ENCODE results near the gene ASAP2. TPM values are rescaled to one million over a fixed set of nuclear protein-coding genes. Genes with fewer than 3 reads are reported as not detected.

Gene ASAP2
- total RNA-seq, 1 experiment from 2014 or later = 14.3 TPM

DNA sequence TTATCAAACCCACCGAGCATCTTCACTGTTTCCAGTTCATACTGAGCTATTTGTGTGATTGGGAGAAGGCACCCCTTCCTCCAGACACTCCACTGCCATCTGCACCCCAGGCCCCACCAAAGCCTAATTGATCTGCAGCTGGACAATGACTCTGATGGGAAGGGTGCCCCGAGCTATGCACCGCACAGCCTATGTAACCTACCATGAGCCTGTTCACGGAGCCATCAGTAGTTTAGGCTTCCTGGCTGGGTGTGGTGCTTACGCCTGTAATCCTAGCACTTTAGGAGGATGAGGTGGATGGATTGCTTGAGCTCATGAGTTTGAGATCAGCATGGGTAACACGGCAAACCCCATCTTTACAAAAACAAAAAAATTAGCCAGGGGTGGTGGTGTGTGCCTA is 17.8 kb upstream of the ASAP2 start (continued):
- TF ChIP-seq, protein P1, sequence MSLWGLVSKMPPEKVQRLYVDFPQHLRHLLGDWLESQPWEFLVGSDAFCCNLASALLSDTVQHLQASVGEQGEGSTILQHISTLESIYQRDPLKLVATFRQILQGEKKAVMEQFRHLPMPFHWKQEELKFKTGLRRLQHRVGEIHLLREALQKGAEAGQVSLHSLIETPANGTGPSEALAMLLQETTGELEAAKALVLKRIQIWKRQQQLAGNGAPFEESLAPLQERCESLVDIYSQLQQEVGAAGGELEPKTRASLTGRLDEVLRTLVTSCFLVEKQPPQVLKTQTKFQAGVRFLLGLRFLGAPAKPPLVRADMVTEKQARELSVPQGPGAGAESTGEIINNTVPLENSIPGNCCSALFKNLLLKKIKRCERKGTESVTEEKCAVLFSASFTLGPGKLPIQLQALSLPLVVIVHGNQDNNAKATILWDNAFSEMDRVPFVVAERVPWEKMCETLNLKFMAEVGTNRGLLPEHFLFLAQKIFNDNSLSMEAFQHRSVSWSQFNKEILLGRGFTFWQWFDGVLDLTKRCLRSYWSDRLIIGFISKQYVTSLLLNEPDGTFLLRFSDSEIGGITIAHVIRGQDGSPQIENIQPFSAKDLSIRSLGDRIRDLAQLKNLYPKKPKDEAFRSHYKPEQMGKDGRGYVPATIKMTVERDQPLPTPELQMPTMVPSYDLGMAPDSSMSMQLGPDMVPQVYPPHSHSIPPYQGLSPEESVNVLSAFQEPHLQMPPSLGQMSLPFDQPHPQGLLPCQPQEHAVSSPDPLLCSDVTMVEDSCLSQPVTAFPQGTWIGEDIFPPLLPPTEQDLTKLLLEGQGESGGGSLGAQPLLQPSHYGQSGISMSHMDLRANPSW (CRISPR knock-in tag; conservative IDR thresholded peaks at IDR 0.05; ENCODE audit: low read depth) = no peak
- no peak for TF ChIP-seq TCF7 (CRISPR knock-in tag; IDR thresholded peaks at IDR 0.05; ENCODE audit: low read depth)
- TF ChIP-seq ZNF416 (CRISPR knock-in tag; IDR thresholded peaks at IDR 0.05) = no peak
- TF ChIP-seq ATF2 (CRISPR knock-in tag; IDR thresholded peaks at IDR 0.05; ENCODE audit: borderline replicate concordance, low read depth) = no peak
- TF ChIP-seq ZNF121 (CRISPR knock-in tag; IDR thresholded peaks at IDR 0.05) = no peak
- TF ChIP-seq ZNF138 (CRISPR knock-in tag; conservative IDR thresholded peaks at IDR 0.05) = no peak
- TF ChIP-seq, protein P2, sequence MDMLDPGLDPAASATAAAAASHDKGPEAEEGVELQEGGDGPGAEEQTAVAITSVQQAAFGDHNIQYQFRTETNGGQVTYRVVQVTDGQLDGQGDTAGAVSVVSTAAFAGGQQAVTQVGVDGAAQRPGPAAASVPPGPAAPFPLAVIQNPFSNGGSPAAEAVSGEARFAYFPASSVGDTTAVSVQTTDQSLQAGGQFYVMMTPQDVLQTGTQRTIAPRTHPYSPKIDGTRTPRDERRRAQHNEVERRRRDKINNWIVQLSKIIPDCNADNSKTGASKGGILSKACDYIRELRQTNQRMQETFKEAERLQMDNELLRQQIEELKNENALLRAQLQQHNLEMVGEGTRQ (CRISPR knock-in tag; IDR thresholded peaks at IDR 0.05) = no peak
- no peak for TF ChIP-seq NR3C1 (CRISPR knock-in tag; conservative IDR thresholded peaks at IDR 0.05; ENCODE audit: low read depth)
- no peak for TF ChIP-seq E2F1 (CRISPR knock-in tag; IDR thresholded peaks at IDR 0.05)
- TF ChIP-seq ATF1 (CRISPR knock-in tag; IDR thresholded peaks at IDR 0.05) = no peak
- TF ChIP-seq JAZF1 (CRISPR knock-in tag; IDR thresholded peaks at IDR 0.05) = no peak
- no peak for TF ChIP-seq NFATC4 (CRISPR knock-in tag; IDR thresholded peaks at IDR 0.05)

DNA sequence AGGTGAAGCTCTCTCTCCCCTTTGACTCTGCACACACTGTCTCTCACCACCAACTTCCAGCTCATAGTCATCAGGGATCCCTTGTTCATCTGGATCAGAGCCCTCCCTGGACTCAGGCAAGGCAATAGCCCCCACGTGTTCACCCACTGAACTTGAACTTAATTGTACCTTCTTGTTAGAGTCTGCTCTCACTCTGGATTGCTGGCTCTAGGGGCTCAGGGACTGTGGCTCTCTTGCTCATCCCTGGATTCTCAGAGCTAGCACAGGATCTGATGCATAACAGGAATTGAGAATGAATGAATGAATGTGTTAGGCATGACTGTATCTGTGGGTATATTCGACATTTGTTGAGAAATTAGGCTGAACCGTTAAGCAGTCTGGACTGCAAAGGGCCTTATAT is 16.7 kb upstream of the ASAP2 start:
- DNase-seq (ENCODE audit: low spot score) = no peak
- H3K27me3 Mint-ChIP-seq (ENCODE audit: low read depth) = no peaks in the 10 kb centered on the region; the same call in 1 of the 2 replicates
- no peaks in the 10 kb centered on the region for H3K9me3 Mint-ChIP-seq
- POLR2A ChIA-PET = no interaction called here
- no peak overlapping the region for H3K27ac Mint-ChIP-seq
- ATAC-seq = no peak
- no peaks in the 10 kb centered on the region for H3K36me3 Mint-ChIP-seq
- CTCF ChIA-PET = no interaction called here
- H3K4me1 Mint-ChIP-seq = peaks cover 3% of the 10 kb centered on the region; the same call in 1 of the 2 replicates
- no peak overlapping the region for H3K4me3 Mint-ChIP-seq
- TF ChIP-seq ZNF317 (CRISPR knock-in tag; IDR thresholded peaks at IDR 0.05; ENCODE audit: borderline replicate concordance, low read depth) = no peak
- no peak for TF ChIP-seq HMGXB4 (CRISPR knock-in tag; IDR thresholded peaks at IDR 0.05)
- TF ChIP-seq, protein P3, sequence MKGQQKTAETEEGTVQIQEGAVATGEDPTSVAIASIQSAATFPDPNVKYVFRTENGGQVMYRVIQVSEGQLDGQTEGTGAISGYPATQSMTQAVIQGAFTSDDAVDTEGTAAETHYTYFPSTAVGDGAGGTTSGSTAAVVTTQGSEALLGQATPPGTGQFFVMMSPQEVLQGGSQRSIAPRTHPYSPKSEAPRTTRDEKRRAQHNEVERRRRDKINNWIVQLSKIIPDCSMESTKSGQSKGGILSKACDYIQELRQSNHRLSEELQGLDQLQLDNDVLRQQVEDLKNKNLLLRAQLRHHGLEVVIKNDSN (CRISPR knock-in tag; IDR thresholded peaks at IDR 0.05) = no peak
- TF ChIP-seq CTCF (IDR thresholded peaks at IDR 0.05) = no peak
- TF ChIP-seq GRHL2 (CRISPR knock-in tag; IDR thresholded peaks at IDR 0.05; ENCODE audit: insufficient replicate concordance, severe bottlenecking) = no peak
- TF ChIP-seq GABPB1 (CRISPR knock-in tag; IDR thresholded peaks at IDR 0.05) = no peak
- no peak for TF ChIP-seq ERG (CRISPR knock-in tag; IDR thresholded peaks at IDR 0.05)
- TF ChIP-seq ZNF138 (CRISPR knock-in tag; conservative IDR thresholded peaks at IDR 0.05) = no peak
- no peak for TF ChIP-seq ESRRA (CRISPR knock-in tag; IDR thresholded peaks at IDR 0.05; ENCODE audit: borderline replicate concordance)
- TF ChIP-seq, protein P4, sequence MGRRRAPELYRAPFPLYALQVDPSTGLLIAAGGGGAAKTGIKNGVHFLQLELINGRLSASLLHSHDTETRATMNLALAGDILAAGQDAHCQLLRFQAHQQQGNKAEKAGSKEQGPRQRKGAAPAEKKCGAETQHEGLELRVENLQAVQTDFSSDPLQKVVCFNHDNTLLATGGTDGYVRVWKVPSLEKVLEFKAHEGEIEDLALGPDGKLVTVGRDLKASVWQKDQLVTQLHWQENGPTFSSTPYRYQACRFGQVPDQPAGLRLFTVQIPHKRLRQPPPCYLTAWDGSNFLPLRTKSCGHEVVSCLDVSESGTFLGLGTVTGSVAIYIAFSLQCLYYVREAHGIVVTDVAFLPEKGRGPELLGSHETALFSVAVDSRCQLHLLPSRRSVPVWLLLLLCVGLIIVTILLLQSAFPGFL (CRISPR knock-in tag; IDR thresholded peaks at IDR 0.05; ENCODE audit: borderline replicate concordance) = no peak
- no peak for TF ChIP-seq ZNF121 (CRISPR knock-in tag; IDR thresholded peaks at IDR 0.05)

All from WTC11 (cell line).